Stimulated activated CD4-positive, alpha-beta T cell treated with anti-CD3 and anti-CD28 coated beads, TNF-alpha, amount 100 ng/mL, for 1 hour (primary cell): ENCODE measurements around the gene AFF2.
A peak's percentile ranks its signal among the peaks of the same experiment; 100 is the strongest.

Source experiments
- DNase-seq, 3 donors: peaks; one replicate each; pipeline ENCODE4 v3.0.0-alpha.2; 2020; ENCODE audit warnings: low read depth in 3 of 3, low spot score in 1 of 3

AFF2 gene

GRCh38 chrX:148500423-148501385, at the start of gene AFF2:
Gene AFF2, plus strand, starts transcription at chrX:148500617. Its CDS starts 481 bp downstream, at chrX:148501098.
- peak in 1 of 3 donors; percentile 25 for DNase-seq

GRCh38 chrX:148457279-148457678, 43.1 kb upstream of the AFF2 start:
- DNase-seq, result no peak

GRCh38 chrX:148459343-148459742, 41.1 kb upstream of the AFF2 start:
- DNase-seq, result no peak

GRCh38 chrX:148466292-148466691, 34.1 kb upstream of the AFF2 start:
- DNase-seq, result no peak

- no peak for DNase-seq
Observed at GRCh38 chrX:148470324-148470723, 30.1 kb upstream of the AFF2 start.

- DNase-seq, result no peak
Observed at GRCh38 chrX:148474030-148474429, 26.4 kb upstream of the AFF2 start.

GRCh38 chrX:148492057-148492456, 8.4 kb upstream of the AFF2 start:
- DNase-seq, result no peak

- DNase-seq, result no peak
Observed at GRCh38 chrX:148495176-148495575, 5.2 kb upstream of the AFF2 start.

GRCh38 chrX:148498067-148498466, 2.4 kb upstream of the AFF2 start:
- no peak for DNase-seq

- no peak for DNase-seq
Observed at GRCh38 chrX:148499638-148500422, 587 bp upstream of the AFF2 start.

- DNase-seq, result peak in 1 of 3 donors; percentile 2
Observed at GRCh38 chrX:148501386-148502066, 1.1 kb downstream of the AFF2 start.

- DNase-seq, result no peak
Observed at GRCh38 chrX:148504506-148504905, 4.1 kb downstream of the AFF2 start.

- DNase-seq, result no peak
Observed at GRCh38 chrX:148507418-148507817, 7.0 kb downstream of the AFF2 start.

- no peak for DNase-seq
Observed at GRCh38 chrX:148512453-148512852, 12.0 kb downstream of the AFF2 start.

- no peak for DNase-seq
Observed at GRCh38 chrX:148513661-148514060, 13.2 kb downstream of the AFF2 start.

- no peak for DNase-seq
Observed at GRCh38 chrX:148517176-148517575, 16.8 kb downstream of the AFF2 start.

- no peak for DNase-seq
Observed at GRCh38 chrX:148522006-148522405, 21.6 kb downstream of the AFF2 start.

GRCh38 chrX:148523303-148524080, 23.1 kb downstream of the AFF2 start:
- DNase-seq, result no peak

- DNase-seq, result no peak
Observed at GRCh38 chrX:148530464-148531077, 30.2 kb downstream of the AFF2 start.

GRCh38 chrX:148534291-148534690, 33.9 kb downstream of the AFF2 start:
- DNase-seq, result no peak
